Measurements from ENCODE around the gene S1PR4.

DNA sequence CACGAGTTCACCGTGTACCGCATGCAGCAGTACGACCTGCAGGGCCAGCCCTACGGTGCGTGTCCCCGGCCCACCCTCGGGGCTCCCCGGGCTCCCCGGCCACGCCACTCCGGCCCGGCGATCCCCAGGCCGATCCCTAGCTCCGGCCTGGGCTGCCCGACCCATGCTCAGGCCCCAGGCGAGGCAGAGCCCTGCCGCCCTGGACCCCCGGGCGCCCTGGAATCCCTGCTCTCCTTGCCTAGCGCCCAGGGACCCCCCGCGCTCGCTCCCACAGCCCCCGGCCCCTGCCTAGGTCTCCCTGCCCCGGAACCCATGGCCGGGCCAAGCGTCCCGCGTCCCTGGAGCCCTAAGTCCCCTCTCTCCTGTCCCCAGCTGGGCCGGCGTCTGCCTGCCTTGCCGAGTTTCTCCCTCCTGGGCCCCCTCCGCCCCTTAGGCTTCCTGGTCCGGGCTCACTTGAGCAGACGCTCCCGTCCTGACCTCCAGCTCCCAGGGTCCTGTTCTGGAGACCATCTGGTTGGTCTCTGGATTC, 7.7 kb downstream of the S1PR4 start:
- TF ChIP-seq, protein P1, sequence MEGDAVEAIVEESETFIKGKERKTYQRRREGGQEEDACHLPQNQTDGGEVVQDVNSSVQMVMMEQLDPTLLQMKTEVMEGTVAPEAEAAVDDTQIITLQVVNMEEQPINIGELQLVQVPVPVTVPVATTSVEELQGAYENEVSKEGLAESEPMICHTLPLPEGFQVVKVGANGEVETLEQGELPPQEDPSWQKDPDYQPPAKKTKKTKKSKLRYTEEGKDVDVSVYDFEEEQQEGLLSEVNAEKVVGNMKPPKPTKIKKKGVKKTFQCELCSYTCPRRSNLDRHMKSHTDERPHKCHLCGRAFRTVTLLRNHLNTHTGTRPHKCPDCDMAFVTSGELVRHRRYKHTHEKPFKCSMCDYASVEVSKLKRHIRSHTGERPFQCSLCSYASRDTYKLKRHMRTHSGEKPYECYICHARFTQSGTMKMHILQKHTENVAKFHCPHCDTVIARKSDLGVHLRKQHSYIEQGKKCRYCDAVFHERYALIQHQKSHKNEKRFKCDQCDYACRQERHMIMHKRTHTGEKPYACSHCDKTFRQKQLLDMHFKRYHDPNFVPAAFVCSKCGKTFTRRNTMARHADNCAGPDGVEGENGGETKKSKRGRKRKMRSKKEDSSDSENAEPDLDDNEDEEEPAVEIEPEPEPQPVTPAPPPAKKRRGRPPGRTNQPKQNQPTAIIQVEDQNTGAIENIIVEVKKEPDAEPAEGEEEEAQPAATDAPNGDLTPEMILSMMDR (IDR thresholded peaks at IDR 0.05; ENCODE audit: low read length), result no peak
- no peak for TF ChIP-seq EZH2phosphoT487 (IDR thresholded peaks at IDR 0.05; ENCODE audit: low read length)
